MCF 10A (cell line): ENCODE results near the gene TIGD7. TPM values are rescaled to one million over a fixed set of nuclear protein-coding genes. Genes with fewer than 3 reads are reported as not detected.
A peak's percentile ranks its signal among the peaks of the same experiment; 100 is the strongest.

Experiments
- BruUV-seq: library from RNA; stranded (reverse); fragments of 400-500 nt; replicated peaks from 2 replicates; lab custom pipeline; 2021; lab: Mats Ljungman, UMichigan
- CTCF ChIA-PET: fragments of 300-600 bp; sonication (Branson Sonifier 250); formaldehyde crosslinking; extraction: SDS; loops from one replicate; lab custom pipeline; 2021; ENCODE audit warnings: antibody characterized with exemption, inconsistent platforms; lab: Yijun Ruan, JAX
- POLR2A ChIA-PET: fragments of 300-600, 350-650 bp; sonication (Branson Sonifier 250); formaldehyde crosslinking; extraction: SDS; loops from one replicate; lab custom pipeline; 2020; ENCODE audit warnings: antibody characterized with exemption, inconsistent platforms; lab: Yijun Ruan, JAX
- DNase-seq: peaks from one replicate; pipeline ENCODE4 v3.0.0-alpha.2; 2018; ENCODE audit not compliant: unreplicated experiment
- H3K27ac Mint-ChIP-seq: one replicate; pipeline ENCODE4 v1.8.0; 2022; ENCODE audit warnings: mild to moderate bottlenecking, low read depth, mixed read lengths; ENCODE audit not compliant: unreplicated experiment
- H3K27me3 Mint-ChIP-seq: one replicate; pipeline ENCODE4 v1.8.0; 2022; ENCODE audit warnings: mixed read lengths; ENCODE audit not compliant: insufficient read depth, unreplicated experiment
- H3K36me3 Mint-ChIP-seq: one replicate; pipeline ENCODE4 v1.8.0; 2022; ENCODE audit warnings: mild to moderate bottlenecking, moderate library complexity, mixed read lengths; ENCODE audit not compliant: insufficient read depth, unreplicated experiment
- H3K4me1 Mint-ChIP-seq: one replicate; pipeline ENCODE4 v1.8.0; 2022; ENCODE audit warnings: mixed read lengths; ENCODE audit not compliant: insufficient read depth, unreplicated experiment
- H3K4me3 Mint-ChIP-seq: one replicate; pipeline ENCODE4 v1.8.0; 2022; ENCODE audit warnings: mild to moderate bottlenecking, moderate library complexity, mixed read lengths; ENCODE audit not compliant: unreplicated experiment
- H3K9me3 Mint-ChIP-seq: one replicate; pipeline ENCODE4 v1.8.0; 2022; ENCODE audit warnings: mixed read lengths; ENCODE audit not compliant: unreplicated experiment
- CTCF ChIP-seq: fragments of 200-600 bp; IDR thresholded peaks from one replicate; pipeline ENCODE4 v1.8.0; 2022; ENCODE audit warnings: antibody characterized with exemption, mild to moderate bottlenecking; ENCODE audit not compliant: unreplicated experiment
- intact Hi-C: fragments of 100-400 bp; cut with micrococcal nuclease; formaldehyde crosslinking; loops from 2 replicates; pipeline ENCODE4 v1.14.1; 2022
- total RNA-seq: library from RNA; stranded (reverse); gene quantifications from 2 replicates; pipeline ENCODE4 v1.2.3, GENCODE V29; 2022

TIGD7 gene
- total RNA-seq, 1 experiment from 2014 or later = 3.4 TPM

- POLR2A ChIA-PET = no interaction called here
- intact Hi-C loops = no loop called here
- BruUV-seq = no TSS peak
- CTCF ChIA-PET = no interaction called here
- Mint-ChIP-seq H3K4me3 (no peak overlapping the region), H3K27ac (no peak overlapping the region), H3K4me1 (no peaks in the 10 kb centered on the region), H3K27me3 (no peaks in the 10 kb centered on the region), H3K9me3 (no peaks in the 10 kb centered on the region), H3K36me3 (no peaks in the 10 kb centered on the region)
- no peak for TF ChIP-seq CTCF
- DNase-seq = no peak
These were observed 22.3 kb upstream of the TIGD7 start for GRCh38 chr16:3327514-3327913.

GRCh38 chr16:3321816-3322215, 16.6 kb upstream of the TIGD7 start:
- Mint-ChIP-seq H3K9me3 (peaks cover 10% of the 10 kb centered on the region), H3K36me3 (peaks cover 15% of the 10 kb centered on the region), H3K4me3 (no peak overlapping the region), H3K27me3 (no peaks in the 10 kb centered on the region), H3K4me1 (no peaks in the 10 kb centered on the region), H3K27ac (no peak overlapping the region)
- CTCF ChIA-PET = no interaction called here
- POLR2A ChIA-PET = no interaction called here
- no peak for TF ChIP-seq CTCF
- no peak for DNase-seq
- intact Hi-C loops = no loop called here
- BruUV-seq = no TSS peak

DNA sequence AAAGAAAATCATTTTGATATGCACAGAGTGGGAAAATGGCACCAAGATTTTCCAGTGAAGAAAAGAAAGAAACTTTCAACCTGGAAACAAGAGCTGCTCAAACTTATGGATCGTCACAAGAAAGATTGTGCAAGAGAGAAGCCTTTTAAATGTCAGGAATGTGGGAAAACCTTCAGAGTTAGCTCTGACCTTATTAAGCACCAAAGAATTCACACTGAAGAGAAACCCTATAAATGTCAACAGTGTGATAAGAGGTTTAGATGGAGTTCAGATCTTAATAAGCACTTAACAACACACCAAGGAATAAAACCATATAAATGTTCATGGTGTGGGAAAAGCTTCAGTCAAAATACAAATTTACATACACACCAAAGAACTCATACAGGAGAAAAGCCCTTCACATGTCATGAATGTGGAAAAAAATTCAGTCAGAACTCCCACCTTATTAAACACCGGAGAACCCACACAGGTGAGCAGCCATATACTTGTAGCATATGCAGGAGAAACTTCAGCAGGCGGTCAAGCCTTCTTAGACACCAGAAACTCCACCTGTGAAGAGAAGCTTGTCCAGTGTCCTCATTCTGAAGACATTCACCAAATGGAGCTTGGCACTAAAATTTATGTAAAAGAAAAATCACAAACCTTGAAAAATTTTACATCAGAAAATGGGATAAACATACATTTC, 12.2 kb upstream of the TIGD7 start:
- no TSS peak for BruUV-seq
- peaks cover 37% of the 10 kb centered on the region for H3K36me3 Mint-ChIP-seq
- no peaks in the 10 kb centered on the region for H3K27me3 Mint-ChIP-seq
- CTCF ChIA-PET = no interaction called here
- peak; percentile 8 for DNase-seq
- peaks cover 46% of the 10 kb centered on the region for H3K9me3 Mint-ChIP-seq
- no peak overlapping the region for H3K4me3 Mint-ChIP-seq
- intact Hi-C loops = no loop called here
- no peak for TF ChIP-seq CTCF
- no peak overlapping the region for H3K27ac Mint-ChIP-seq
- POLR2A ChIA-PET = interaction anchor here (0.7 to 1.4 kb wide), 5 partner anchors 11 to 122 kb away, joined by 3 to 5 read pairs (median 3); no protein-coding TSS in a partner anchor
- no peaks in the 10 kb centered on the region for H3K4me1 Mint-ChIP-seq

DNA sequence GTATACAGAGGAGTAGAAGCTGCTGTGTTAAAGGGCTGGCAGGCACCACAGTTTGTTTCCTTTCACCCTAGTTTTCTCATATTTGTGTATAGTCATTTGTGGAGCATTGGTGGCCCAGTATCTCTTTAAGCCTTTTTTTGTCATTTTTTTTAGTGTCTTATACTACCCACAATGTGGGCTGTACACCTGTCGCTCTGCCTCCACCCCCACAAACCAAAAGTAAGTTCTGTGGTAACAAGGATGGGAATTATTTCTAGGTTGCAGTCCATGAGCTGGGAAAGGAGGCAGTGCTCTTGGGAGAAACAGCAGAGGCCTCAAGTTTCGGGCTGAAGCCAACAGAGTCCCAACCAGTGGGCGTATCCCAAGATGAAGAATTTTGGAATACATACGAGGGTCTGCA, 6.3 kb upstream of the TIGD7 start:
- no peak for TF ChIP-seq CTCF
- H3K4me3 Mint-ChIP-seq = no peak overlapping the region
- no TSS peak for BruUV-seq
- H3K4me1 Mint-ChIP-seq = no peaks in the 10 kb centered on the region
- DNase-seq = no peak
- H3K27ac Mint-ChIP-seq = no peak overlapping the region
- ChIA-PET CTCF (interaction anchor here (0.6 kb wide), 2 partner anchors 89 to 179 kb away, joined by 3 read pairs; partner anchors contain the start of gene ZSCAN32), POLR2A (interaction anchor here (1.2 to 1.6 kb wide), 2 partner anchors 9 to 27 kb away, joined by 3 to 6 read pairs; no protein-coding TSS in a partner anchor)
- peaks cover 53% of the 10 kb centered on the region for H3K9me3 Mint-ChIP-seq
- intact Hi-C loops = no loop called here
- peaks cover 46% of the 10 kb centered on the region for H3K36me3 Mint-ChIP-seq
- H3K27me3 Mint-ChIP-seq = no peaks in the 10 kb centered on the region
